HG03460 (cell line): ENCODE data around the gene CST3.
"Not testable (repeated sequence)": the region's sequence is repeated elsewhere in the genome, so short reads cannot be mapped to it uniquely, and the experiment has no call there.

Experiments used
- ATAC-seq: cut with Tn5 transposase; IDR thresholded peaks from one replicate; pipeline ENCODE4 v1.9.1; 2021; ENCODE audit not compliant: unreplicated experiment

CST3 gene

GRCh38 chr20:23629542-23630391 lies 8.0 kb downstream of the CST3 start:
- ATAC-seq = no peak

GRCh38 chr20:23629017-23629541 lies 8.7 kb downstream of the CST3 start:
- no peak for ATAC-seq

GRCh38 chr20:23628402-23629016 lies 9.2 kb downstream of the CST3 start:
- ATAC-seq = no peak

GRCh38 chr20:23627501-23627900 lies 10.3 kb downstream of the CST3 start:
- no peak for ATAC-seq

GRCh38 chr20:23626040-23626620 lies 11.6 kb downstream of the CST3 start:
- no peak for ATAC-seq

- no peak for ATAC-seq
These were observed 12.4 kb downstream of the CST3 start for GRCh38 chr20:23625236-23625964.

GRCh38 chr20:23624324-23624691 lies 13.4 kb downstream of the CST3 start:
- no peak for ATAC-seq

GRCh38 chr20:23623666-23624323 lies 14.0 kb downstream of the CST3 start:
- no peak for ATAC-seq

- peak; percentile 63 for ATAC-seq
These were observed 14.9 kb downstream of the CST3 start for GRCh38 chr20:23622839-23623343.

- not testable (repeated sequence) for ATAC-seq
These were observed 15.4 kb downstream of the CST3 start for GRCh38 chr20:23622401-23622800.

- ATAC-seq = not testable (repeated sequence)
These were observed 16.9 kb downstream of the CST3 start for GRCh38 chr20:23620670-23621386.

- ATAC-seq = no peak
These were observed 23.6 kb downstream of the CST3 start for GRCh38 chr20:23614163-23614562.

- no peak for ATAC-seq
These were observed 24.1 kb downstream of the CST3 start for GRCh38 chr20:23613676-23614075.

GRCh38 chr20:23612396-23612795 lies 25.4 kb downstream of the CST3 start:
- ATAC-seq = no peak

- no peak for ATAC-seq
These were observed 28.2 kb downstream of the CST3 start for GRCh38 chr20:23609486-23610109.

GRCh38 chr20:23608251-23608846 lies 29.4 kb downstream of the CST3 start:
- no peak for ATAC-seq

GRCh38 chr20:23607497-23608245 lies 30.1 kb downstream of the CST3 start:
- no peak for ATAC-seq

GRCh38 chr20:23606652-23607049 lies 31.1 kb downstream of the CST3 start:
- peak; percentile 88 for ATAC-seq
